Body of pancreas (tissue), 4 donors: ENCODE results near the gene PLK5. TPM values are rescaled to one million over a fixed set of nuclear protein-coding genes. Genes with fewer than 3 reads are reported as not detected.
"Not testable (repeated sequence)": the region's sequence is repeated elsewhere in the genome, so short reads cannot be mapped to it uniquely, and the experiment has no call there.

ENCODE experiments used
- ATAC-seq: fragments of 150-250 bp; one replicate; pipeline ENCODE4 v1.9.1; 2016
- DNase-seq, 4 donors: peaks; one replicate each; pipeline ENCODE4 v3.0.0-alpha.2; 2019
- H3K27ac ChIP-seq, 4 donors: fragments of 200-600 bp; sonication (generic); 1 replicate in 3 of 4; 2 replicates in 1 of 4; pipeline versions ENCODE4 v1.5.1 to v1.6.1; 2016 to 2019; ENCODE audit warnings: mild to moderate bottlenecking in 1 of 4, mixed read lengths in 1 of 4, moderate library complexity in 1 of 4
- H3K27me3 ChIP-seq, 2 donors: fragments of 200-600 bp; sonication (generic); one replicate each; pipeline ENCODE4 v1.6.0; 2016; ENCODE audit warnings: mild to moderate bottlenecking in 1 of 2
- H3K36me3 ChIP-seq, 2 donors: fragments of 200-600 bp; sonication (generic); replicated peaks in 1 of 2; 2 replicates each; pipeline ENCODE4 v1.5.1; 2016; ENCODE audit warnings: low read depth in 2 of 2; ENCODE audit not compliant: insufficient read depth in 1 of 2
- H3K4me1 ChIP-seq: fragments of 200-600 bp; sonication (generic); one replicate; pipeline ENCODE4 v1.6.0; 2016
- H3K4me3 ChIP-seq, 2 donors: fragments of 200-600 bp; sonication (generic); 1 replicate in 1 of 2; 2 replicates in 1 of 2; pipeline ENCODE4 v1.5.1; 2016 to 2019
- H3K9me3 ChIP-seq, 3 donors: fragments of 200-600 bp; sonication (generic); 1 replicate in 2 of 3; 2 replicates in 1 of 3; pipeline ENCODE4 v1.5.1; 2016
- CTCF ChIP-seq, 7 experiments: fragments of 450-650 bp in 4 of 7; fragments of 200-600 bp in 3 of 7; sonication (generic) in 3 of 7; IDR thresholded peaks; one replicate each; pipeline ENCODE4 v1.5.1; 2016 to 2019; ENCODE audit warnings: antibody characterized with exemption in 7 of 7
- POLR2A ChIP-seq, 3 donors: fragments of 450-650 bp; IDR thresholded peaks; one replicate each; pipeline ENCODE4 v1.6.1; 2016; ENCODE audit warnings: antibody characterized with exemption in 3 of 3, mild to moderate bottlenecking in 2 of 3
- WGBS, 2 donors: methylation state at CpG; one replicate each; pipeline ENCODE4 v1.1.5; 2017; 5-methylcytosine and 5-hydroxymethylcytosine counted together
- intact Hi-C: fragments of 100-400 bp; cut with DNase I; formaldehyde crosslinking; loops from one replicate; pipeline ENCODE4 v1.15.1; 2023
- total RNA-seq, 2 donors: library from RNA; depleted of rRNA; stranded (reverse); fragments of >200 nt; gene quantifications; one replicate each; pipeline ENCODE4 v1.1.0, GENCODE V29; 2016

The PLK5 gene
- total RNA-seq, 2 donors from 2014 or later: not detected

DNA sequence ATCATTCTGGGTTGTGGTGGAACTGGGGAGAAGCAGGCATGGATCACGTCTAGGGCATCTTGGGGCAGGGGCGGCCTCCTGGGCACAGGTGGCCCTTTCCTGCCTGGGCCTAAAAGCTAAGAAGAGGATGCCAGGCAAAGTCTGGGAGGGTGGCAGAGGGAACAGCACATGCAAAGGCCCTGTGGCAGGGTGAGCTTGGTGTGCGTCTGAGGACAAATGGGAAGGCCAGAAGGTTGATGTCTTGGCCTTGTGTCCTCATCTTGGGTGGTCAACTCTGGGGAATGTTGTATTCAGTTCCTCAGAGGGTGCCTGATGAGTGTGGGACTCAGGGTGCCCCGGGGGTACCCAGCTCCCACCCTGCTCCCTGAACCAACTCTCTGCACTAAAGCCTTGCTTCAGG is 5.4 kb upstream of the PLK5 start:
- intact Hi-C loops: loop anchor here (10.0 kb wide), 1 partner anchor 234 kb away; the partner anchor contains the start of gene EFNA2
- Histone ChIP-seq H3K9me3 (no peaks in the 10 kb centered on the region), H3K27me3 (peaks cover 0 to 8% of the 10 kb centered on the region in 2 donors), H3K36me3 (no peaks in the 10 kb centered on the region), H3K4me1 (peaks cover 4% of the 10 kb centered on the region), H3K27ac (no peak overlapping the region), H3K4me3 (no peak overlapping the region)
- ATAC-seq: no peak
- DNase-seq: no peak
- TF ChIP-seq CTCF (IDR thresholded peaks at IDR 0.05) (no peak), POLR2A (IDR thresholded peaks at IDR 0.05) (no peak)
- WGBS, 2 donors: 68 to 91% methylated on average over 4 of the region's 4 CpGs

DNA sequence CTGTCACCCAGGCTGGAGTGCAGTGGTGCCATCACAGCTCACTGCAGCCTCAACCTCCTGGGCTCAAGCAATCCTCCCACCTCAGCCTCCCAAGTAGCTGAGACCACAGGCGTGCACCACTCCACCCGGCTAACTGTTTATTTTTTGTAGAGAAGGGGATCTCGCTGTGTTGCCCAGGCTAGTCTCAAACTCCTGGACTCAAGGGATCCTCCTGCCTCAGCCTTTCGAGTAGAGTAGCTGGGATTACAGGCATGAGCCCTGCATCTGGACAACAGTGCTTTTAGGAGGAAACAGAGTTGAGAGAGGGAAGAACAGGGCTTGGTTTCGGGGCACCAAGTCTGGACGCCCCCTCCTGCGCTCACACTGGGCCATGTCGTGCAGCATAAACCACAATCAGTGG is 4.1 kb upstream of the PLK5 start:
- H3K36me3 ChIP-seq, ATAC-seq, H3K4me3 ChIP-seq, H3K27ac ChIP-seq, DNase-seq, H3K9me3 ChIP-seq: not testable (repeated sequence)
- peaks cover 0 to 16% of the 10 kb centered on the region in 2 donors for H3K27me3 ChIP-seq
- WGBS, 2 donors: 75 to 77% methylated on average over 7 to 8 of the region's 8 CpGs
- intact Hi-C loops: loop anchor here (10.0 kb wide), 1 partner anchor 235 kb away; the partner anchor contains the start of gene EFNA2
- H3K4me1 ChIP-seq: peaks cover 11% of the 10 kb centered on the region

GRCh38 chr19:1520203-1520780 is 3.6 kb upstream of the PLK5 start:
- TF ChIP-seq POLR2A (IDR thresholded peaks at IDR 0.05): no peak
- TF ChIP-seq CTCF (IDR thresholded peaks at IDR 0.05): no peak
- no peak overlapping the region for H3K27ac ChIP-seq
- no peak for DNase-seq
- no peak for ATAC-seq
- H3K36me3 ChIP-seq: no peaks in the 10 kb centered on the region
- H3K27me3 ChIP-seq: peaks cover 0 to 20% of the 10 kb centered on the region in 2 donors
- intact Hi-C loops: no loop called here
- no peaks in the 10 kb centered on the region for H3K9me3 ChIP-seq
- peaks cover 11% of the 10 kb centered on the region for H3K4me1 ChIP-seq
- 64 to 80% methylated on average over 5 to 13 of the region's 17 CpGs for WGBS, 2 donors
- no peak overlapping the region for H3K4me3 ChIP-seq

DNA sequence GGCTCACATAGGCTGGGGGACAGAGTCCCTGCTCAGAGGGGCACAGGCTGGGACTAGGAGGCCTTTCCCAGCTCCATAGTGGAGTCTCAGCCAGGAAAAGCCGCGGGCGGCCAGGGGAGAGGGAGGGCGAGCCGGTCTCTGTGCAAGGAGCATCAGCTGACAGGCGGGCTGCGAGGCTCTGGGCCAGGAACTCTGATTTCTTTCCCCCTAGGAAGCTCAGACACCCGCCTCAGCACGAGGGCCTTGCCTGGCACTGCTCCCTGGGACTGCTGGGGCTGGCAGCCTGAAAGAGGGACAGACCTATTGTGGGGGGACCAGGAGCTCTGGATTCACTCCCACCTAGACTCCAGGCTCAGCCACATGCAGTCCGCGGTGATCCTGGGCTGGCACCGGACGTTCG is 2.2 kb upstream of the PLK5 start:
- ATAC-seq (no peak), DNase-seq (no peak)
- H3K36me3 ChIP-seq: no peaks in the 10 kb centered on the region
- WGBS, 2 donors: 40 to 70% methylated on average over 1 to 10 of the region's 14 CpGs
- H3K27me3 ChIP-seq: peaks cover 0 to 20% of the 10 kb centered on the region in 2 donors
- TF ChIP-seq POLR2A (IDR thresholded peaks at IDR 0.05) (no peak), CTCF (IDR thresholded peaks at IDR 0.05) (no peak)
- intact Hi-C loops: no loop called here
- no peak overlapping the region for H3K4me3 ChIP-seq
- no peaks in the 10 kb centered on the region for H3K9me3 ChIP-seq
- H3K4me1 ChIP-seq: peaks cover 11% of the 10 kb centered on the region
- no peak overlapping the region for H3K27ac ChIP-seq

GRCh38 chr19:1522061-1522460 is 1.8 kb upstream of the PLK5 start:
- ATAC-seq: no peak
- no peak for DNase-seq
- no peaks in the 10 kb centered on the region for H3K36me3 ChIP-seq
- H3K9me3 ChIP-seq: no peaks in the 10 kb centered on the region
- WGBS, 2 donors: 76 to 78% methylated on average over 6 to 10 of the region's 10 CpGs
- H3K4me3 ChIP-seq: no peak overlapping the region
- TF ChIP-seq POLR2A (IDR thresholded peaks at IDR 0.05): no peak
- TF ChIP-seq CTCF (IDR thresholded peaks at IDR 0.05): no peak
- H3K27me3 ChIP-seq: peaks cover 0 to 20% of the 10 kb centered on the region in 2 donors
- H3K4me1 ChIP-seq: peaks cover 11% of the 10 kb centered on the region
- no peak overlapping the region for H3K27ac ChIP-seq
- intact Hi-C loops: no loop called here
